MV-4-11 (cell line): ENCODE results near the gene CHST11.

Source experiments
- DNase-seq: peaks from one replicate; lab custom pipeline; 2025; lab: John Stamatoyannopoulos, UW

CHST11 gene

DNA sequence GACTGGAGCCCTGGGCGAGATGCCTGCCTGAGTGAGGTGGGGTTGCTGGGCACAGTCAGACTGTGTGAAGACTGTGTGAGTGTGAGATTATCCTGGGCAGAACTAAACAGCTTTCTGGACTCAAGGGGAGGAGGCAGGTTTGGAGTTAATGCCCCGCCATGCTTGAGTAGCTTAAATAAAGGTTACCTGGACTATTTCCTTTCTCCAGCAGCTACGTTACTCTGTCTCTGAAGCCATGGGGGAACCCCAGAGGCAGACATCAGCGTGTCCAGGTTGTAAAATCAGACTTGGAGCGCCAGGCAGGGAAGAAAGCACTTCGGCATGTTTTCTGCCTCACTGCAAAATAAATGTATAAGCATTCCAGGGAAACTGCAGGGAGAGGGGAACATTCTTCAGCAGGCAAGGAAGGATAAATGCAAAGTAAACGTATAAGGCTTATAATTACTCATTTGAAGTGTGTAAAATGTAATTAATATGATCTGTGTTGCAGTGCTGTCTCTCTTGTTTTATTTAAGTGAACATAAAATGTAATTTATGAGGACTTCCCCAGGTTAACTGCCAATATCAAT lies 129.7 kb downstream of the CHST11 start:
- DNase-seq: no peak

DNA sequence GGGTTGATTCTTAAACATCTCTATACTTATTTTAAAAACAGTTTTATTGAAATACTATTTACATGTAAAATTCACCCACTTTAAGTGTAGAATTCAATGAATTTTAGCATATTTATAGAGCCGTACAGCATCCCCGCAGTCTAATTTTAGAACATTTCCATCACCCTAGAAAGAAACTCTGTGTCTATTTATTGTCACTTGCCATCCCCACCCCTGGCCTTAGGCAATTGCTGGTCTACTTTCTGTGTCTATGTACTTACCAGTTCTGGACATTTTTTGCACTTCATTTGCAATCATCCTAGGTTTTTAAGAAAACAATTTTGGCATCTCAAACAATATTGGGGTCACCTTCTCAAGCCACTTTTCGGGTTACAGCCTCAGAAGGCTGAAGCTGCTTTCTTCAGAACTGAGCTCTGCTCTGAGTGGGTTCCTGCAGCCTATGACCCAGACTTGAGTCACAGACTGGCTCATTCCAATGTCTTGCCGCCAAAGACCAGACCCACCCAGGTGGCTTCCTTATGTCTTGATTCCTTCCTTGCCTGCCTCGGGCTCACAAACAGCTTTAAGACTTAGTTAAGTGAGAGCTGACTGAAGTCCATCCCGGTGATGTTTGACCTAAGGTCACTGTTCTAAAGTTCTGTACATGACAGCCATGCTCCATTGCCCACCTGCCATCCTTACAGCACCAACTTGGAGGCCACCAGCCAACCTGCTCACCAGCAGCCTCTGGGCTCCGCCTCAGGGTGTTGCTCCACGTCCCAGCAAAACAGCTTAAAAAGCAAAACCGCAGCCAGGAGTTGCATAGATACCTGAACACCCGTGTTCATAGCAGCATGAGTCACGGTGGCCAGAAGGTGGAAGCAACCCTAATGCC lies 131.5 kb downstream of the CHST11 start:
- no peak for DNase-seq

DNA sequence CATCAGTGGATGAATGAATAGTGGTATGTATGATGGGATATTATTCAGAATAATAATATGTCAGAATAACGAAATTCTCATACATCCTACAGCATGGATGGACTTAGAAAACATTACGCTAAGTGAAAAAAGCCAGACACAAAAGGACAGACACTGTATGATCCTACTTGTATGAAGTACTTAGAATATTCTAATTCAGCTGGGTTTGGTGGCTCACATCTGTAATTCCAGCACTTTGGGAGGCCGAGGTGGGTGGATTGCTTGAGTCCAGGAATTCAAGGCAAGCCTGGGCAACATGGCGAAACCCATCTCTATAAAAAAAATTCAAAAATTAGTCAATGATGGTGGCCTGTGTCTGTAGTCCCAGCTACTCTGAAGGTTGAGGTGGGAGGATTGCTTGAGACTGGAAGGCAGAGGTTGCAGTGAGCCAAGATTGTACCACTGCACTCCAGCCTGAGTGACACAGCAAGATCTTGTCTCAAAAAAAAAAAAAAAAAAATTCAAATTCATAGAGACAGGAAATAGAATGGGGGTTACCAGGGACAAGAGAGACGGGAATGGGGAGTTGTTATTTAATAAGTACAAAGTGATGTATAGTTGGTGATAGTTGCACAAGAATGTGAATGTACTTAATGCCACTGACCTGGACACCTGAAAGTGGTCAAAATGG lies 132.3 kb downstream of the CHST11 start:
- DNase-seq: no peak

DNA sequence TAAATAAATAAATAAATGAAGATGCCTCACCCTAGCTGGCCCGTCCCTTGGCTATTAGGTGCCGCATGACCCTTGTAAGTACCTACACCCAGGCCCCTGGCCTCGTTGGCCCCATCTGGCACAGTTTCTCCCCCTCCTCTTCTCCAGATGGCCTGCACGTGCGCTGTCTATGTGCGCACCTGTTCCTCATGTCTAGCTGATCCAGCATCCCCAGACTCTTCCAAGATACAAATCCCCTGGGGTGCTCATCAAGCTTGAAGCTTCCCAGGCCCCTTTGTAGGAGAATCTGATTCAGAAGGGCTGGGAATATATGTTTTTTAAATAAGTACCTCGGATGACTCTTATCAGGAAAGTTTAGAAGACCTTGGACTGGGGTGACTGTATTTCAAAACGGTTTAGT lies 133.3 kb downstream of the CHST11 start:
- no peak for DNase-seq

DNA sequence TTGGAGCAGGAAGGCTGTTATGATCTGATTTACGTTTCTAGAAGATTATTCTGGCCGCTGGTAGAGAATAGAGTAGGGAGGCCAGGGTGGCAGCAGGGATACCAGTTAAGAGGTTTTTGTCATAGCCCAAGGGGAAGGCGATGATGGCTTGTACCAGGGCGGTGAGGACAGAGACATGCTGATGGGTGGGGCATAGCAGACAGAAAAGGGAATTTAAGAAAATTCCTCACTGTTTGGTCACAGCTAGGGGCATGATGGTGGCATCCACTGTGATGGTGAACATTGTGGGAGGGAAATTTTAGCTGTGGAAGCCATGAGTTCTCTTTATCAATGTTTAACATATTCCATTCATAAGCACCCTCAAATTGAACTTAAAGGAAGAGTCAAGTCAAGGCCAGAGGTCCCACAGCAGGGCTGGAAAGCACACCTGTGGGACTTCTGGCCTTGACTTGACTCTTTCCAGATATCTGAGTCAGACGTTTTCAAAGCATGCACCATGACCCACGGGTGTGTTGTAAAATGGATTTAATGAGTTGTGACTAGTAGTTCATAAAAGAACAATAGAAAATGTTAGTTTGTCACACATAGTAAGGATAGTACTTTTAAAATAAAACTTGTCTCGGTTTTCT lies 134.6 kb downstream of the CHST11 start:
- DNase-seq: no peak

DNA sequence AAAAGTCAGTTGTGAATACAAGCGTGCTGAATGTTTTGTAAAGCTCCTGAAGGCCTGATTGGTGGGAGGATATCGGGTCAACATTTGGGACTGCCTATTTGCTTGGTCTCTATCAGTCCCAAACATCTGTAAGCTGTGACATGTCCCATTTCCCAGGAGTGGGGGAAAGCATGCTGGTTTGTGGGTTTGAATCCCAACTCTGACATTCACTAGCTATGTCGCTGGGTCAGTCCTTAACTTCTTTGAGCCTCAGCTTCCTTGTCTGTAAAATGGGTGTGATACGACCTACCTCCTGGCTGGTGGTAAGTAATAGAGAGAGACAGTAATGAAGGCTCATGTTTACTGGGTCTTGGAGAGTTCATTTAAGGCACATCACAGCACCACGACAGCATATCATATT lies 136.7 kb downstream of the CHST11 start:
- no peak for DNase-seq

DNA sequence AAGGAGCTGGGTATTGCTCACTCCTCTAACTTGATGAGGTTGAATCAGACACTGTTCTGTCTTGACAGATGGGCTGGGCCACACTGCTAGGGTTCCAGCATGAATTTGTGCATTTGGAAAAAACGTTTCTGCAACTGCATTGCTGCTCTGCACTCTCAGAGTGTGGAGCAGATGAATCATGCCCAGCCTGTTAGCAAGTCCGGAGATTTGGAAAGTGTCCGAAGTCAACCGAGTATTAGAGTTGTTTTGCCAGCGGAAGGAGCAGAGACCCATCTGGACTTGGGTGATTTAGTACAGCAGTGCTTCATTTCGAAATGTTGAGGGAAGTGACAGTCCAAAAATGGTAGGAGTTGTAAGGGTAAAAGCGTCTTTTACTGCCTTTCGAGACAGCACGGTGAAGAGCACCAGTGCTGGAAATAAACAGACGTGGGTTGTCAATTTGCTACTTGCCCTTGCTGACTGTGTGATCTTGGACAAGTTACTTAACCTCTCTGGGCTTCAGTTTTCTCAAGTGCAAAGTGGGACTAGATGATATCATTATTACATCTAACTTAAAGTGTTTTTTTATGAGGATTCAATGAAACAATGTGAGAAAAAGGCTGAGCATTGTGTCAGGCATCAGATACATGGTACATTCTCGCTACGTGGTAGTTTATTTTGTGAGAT lies 139.5 kb downstream of the CHST11 start:
- DNase-seq: peak; percentile 90

DNA sequence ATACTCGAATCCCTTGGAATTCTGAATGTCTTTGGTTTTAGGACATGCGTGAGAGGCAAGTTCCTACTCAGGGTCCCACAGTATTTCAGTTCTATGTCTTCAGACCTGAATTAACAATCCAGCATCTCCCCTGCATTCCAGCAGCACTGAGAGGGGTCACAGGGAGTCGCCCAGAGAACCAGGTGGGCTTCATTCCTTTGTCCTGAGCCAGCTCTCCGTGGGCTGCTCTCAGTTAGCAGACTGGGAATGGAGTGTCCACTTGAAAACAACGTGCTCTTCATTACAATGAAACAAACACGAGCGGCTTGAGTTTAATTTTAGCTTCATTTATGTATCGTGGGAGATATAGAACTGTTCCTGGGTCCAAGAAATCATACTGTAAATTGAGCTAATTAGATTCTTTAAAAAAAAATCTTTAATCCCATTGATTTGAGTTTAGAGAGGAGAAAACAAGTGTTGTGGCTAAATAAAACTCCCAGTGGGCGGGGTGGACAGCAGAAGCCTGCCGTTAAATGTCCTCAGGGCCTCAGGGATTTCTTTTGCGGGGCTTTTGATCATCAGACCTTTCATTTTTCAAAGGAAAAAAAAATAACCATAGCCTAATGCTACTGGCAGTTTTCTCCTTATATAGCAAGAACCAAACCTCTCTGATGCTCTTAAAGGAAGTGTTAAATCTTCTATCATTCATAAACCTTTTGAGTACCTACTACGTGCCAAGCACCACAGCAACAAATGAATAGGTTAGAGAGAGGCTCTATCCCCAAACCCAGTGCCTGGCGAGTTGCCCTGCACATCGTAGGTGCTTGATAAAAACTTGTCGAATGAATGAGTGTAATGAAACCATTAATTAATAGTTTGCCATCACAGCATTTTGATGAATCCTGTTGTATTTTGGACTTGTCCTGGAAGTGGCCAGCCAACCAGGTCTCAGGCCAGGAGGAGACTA lies 140.4 kb downstream of the CHST11 start:
- no peak for DNase-seq

DNA sequence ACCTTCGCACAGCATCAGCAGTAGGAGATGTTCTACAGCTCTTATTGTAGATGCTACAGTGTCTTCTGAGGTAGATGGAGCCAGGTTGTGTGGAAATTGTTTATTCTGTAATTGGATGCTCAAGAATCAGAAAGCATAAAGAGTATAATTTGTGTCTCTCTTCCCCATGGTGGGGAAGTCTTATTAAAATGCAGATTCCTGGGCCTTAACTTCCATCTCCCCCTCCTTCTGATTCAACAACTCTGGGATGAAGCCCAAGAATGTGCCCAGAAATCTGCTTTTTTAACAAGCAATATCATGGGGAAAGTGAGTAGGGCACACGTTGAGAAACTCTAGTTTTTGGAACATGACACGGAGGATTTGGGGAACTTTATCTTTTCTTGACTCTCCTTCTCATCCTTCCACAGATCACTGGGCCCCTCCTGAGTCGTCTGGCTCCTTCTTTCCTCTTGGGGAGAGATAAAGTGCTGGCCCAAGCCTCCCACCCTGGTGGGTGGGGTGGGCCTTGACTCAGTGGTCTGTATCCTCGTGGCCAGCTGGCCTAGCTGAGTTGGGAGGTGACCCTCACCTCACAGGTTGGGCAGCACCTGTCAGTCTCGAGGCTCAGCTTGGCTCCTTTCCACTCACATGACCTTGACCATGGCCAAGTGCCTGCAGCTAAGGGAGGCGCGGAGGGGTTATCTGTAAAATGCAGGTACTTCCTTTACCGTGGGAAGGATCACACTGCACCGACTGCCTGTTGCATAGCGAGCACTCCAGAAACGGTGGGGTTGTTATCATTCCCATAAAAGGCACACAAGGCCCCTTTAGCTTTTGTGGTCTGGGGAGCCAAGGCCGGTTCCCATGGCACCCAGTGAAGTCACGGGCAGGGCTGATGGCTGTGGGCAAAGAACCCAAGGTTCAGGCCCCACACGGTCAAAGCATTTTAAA lies 141.9 kb downstream of the CHST11 start:
- no peak for DNase-seq

DNA sequence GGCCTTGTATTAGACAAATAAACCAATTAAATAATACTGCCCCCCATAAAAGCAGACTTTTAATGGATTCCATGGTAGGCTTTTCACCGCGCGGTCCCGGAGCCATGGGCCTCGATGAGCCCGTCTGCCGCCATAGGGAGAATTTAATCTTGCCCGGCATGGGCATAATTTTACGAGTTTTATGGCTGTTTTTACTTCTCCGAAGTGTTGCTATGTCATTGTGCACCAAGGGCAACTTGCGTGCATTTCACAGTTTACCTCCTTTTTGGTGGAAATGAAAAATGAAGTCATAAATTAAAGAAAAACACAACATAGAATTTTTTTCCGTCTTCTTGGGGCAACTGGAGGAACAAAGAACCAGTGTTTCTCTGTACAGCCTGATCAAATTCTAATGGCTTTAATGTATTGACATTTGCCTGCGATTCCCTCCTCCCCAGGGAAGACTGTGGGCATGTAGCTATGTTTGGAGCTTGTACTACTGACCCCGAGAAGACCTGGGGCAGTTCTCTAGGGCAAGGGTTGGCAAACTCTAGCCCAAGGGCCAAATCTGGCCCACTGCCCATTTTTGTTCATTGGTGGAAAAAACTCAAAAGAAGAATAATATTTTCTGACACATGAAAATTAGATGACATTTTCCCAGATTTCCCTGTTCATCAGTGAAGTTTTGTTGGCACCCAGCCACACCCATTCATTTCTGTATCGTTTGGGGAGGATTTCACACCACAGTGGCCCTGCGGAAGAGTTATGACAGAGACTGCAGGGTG lies 142.7 kb downstream of the CHST11 start:
- DNase-seq: no peak

DNA sequence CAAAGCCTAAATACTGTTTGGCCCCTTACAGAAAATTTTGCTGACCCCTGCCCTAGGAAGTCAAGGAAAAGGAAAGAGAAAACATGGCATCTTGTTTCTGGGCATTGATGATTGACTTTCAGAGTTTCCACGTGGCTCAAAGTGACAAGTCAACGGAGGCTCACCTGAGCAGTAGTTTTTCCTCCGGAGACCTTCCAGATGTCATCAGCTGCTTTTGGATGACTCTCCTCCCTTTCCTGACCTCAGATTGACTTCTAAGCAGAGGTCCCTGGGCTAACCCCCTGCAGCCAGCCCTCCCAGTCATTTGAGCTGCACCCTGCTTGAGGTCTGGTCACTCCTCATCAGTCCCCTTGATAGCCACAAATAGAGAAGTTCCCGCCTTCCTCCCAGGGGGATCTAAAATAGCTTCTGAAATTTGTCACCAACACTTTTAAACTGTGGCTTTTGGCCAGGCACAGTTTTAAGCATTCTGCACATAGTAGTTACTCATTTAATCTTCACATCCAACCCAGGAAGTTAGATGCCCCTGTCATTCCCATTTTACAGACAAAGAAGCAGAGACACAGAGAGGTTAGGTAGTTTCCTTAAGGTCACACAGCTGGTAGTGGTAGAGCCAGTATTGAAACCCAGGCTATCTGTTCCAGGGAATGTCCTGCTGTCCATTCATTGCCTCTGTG lies 143.4 kb downstream of the CHST11 start:
- peak; percentile 61 for DNase-seq

DNA sequence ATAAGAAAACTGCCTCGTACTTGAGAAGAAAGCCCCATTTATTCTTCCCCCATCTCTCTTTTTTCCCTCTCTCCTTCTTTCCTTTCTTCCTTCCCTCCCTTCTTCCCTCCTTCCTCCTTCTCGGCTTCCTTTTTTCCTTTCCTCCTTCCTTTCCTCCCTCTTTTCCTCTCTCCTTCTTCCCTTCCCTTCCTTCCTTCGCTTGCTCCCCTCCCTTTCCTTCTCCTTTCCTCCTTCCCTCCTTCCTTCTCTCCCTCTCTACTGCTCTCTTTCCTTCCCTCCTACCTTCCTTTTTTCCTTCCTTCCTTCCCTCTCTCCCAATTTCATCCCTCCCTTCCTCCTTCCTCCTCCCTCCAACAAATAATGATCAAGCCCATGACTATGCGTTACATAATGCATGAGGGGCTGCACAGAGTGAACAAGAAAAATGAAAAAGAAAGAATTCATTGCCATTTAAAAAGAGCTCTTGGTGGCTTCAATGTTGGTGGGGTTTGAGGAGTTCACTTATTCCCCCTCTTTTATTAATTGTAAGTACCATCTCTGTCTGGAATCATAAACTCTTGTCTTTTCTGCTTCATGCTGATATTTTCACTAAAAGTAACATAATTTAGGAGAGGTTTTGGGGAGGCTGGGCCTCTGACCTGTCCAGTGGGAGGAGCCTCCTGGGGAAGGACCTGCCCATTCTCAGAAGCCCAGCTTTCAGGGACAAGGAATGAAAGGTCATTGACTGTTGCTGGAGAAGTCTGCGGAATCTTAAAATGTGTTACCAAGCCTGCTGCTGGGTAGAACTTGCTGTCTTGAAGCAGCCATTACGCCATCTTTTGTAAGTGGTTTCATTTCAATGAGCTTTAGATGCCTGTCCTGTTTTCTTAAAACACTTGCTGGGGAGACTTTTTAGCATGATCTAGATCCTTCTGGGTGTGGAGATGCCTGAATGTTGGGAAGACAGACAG lies 144.3 kb downstream of the CHST11 start:
- DNase-seq: no peak

DNA sequence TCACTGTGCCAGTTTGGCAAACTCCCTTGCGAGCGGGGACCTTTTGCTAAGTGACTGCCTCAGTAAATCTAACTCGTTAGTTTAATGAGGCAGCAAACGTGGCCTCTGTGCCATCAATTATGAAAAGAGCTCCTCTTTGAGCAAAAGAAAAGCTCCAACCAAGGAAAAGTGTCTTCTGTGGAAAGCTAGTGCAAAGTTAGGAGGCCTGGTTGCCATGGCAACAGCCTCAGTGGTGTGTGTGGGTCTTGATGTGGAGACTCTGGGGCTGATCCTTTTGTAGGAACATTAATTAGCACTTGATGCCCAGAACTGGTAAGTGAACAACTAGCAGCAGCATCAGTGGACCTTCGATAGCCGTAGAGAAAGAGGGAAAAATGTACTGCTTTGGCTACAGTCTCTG lies 145.7 kb downstream of the CHST11 start:
- DNase-seq: no peak

DNA sequence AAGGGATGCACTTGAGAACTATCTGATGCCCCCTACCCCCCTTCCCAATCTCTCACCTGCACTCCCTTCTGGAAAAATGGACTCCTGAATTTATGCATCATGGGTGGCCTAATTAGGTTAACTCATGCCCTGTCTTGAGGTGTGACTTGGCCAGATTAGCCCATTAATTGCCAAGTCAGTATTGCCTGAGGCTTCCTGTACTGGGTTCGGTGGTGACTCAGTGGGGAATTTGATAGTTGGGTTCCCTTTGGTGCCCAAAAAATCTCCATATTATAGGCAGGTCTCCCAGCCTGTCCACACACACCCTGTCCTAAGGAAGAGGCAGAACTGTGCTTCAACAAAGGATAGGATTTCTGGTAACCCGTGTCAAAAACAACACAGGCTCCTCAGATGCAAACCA lies 146.1 kb downstream of the CHST11 start:
- DNase-seq: no peak

DNA sequence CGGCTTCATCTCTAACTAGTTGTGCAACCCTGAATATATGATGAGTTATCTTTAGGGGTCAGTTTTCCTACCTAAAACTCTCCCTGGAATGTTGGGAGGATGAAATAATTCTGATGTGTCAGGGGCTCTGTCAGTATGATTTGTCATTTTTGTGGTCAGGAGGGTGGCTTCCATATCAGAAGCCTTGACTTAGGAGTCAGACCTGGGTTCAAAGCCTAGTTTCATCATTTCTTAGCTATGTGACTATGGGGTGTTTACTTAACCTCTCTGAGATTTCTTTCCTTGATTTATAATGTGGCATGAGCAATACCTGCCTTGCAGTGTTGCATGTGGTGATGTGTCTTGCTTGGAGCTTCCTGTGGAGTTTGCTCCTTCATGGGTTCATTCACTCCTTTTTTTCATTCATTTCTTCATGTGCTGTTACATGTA lies 146.8 kb downstream of the CHST11 start:
- DNase-seq: no peak

DNA sequence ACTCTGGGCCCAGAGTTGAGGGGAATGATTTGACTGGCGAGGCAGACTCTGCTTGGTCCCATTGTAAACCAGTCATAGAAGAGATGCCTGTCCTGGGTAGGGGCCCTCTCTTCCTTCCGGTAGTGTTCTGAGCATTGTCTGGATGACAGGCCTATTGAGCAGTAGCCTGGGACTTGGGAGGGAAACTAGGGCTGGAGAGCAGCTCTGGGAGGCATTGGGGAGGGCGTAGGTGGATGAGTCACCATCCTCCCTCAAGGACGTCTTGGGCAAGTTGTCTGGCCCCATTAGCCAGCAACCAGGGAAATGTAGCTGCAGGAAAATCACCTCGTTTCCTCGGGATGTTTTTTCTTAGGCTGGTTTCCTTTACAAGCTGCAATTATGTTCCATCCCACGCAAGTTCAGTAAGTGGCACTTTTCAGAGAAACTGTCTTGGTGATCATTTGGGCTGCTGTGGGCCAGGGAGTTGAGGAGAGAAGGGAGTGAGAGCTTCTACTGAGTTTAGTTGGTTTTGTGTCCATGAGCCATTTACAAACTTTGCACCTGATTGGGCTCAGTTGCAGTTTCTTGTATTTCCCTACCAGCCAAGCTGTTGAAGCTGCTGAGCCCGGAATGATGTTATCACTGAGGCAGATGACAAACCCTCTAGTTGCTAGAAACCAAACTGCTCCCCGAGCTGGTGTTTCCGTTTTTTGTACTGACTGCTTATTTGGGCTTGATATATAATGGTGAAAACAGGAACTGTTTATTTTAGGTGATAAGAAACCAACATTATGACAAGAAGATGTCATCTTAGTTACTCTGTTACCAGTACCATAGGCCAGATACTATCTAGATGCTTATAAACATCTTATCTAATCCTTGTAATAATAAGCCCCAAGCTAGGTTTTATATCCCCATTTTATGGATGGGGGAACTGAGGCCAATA lies 147.6 kb downstream of the CHST11 start:
- peak; percentile 82 for DNase-seq
